ENCODE results near the gene MAP2K5.

MAP2K5 gene

DNA sequence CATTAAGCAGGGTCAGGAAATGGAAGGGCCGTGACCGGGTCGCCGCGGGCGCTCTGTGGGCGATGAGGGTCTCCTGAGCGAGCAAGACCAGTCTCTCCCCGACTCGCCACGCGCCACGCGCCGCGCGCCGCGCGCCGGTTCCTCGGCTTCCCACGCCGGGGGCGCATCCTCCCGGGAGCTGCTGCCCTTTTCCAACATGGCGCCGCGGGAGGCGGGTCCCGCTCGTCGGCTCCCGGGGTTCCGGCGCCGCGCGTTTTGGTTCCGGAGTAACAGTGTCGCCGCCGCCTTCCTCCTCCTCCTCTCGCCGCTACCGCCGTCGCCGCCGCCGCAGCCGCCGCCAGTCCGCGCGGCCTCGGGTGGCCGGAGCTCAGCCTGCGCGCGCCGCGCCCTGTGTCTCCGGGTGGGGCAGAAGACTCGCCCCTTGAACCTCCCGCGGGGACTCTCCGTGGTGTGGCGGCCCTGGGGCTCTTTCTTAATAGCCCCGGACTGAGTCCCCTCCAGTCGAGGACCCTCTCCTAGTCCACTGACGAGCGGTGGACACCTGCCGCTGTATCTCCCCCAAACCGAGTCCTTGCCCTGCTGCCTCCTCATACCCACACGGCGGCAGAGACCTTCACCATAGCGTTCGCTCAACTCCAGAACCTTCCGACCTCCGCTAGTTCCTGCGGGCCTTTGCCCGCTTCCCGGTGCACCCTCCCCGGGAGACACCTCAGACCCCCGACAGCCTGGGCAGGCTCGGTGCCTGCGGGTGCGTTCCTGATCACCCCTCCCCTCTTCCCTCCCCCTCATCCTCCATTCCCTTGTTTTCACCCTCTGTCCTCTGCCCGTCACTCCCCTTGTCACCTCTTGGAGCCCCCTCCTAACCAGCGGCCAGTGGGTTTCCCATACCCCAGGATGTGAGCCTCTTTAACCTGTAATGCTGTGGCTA lies at the start of gene MAP2K5:
Gene MAP2K5, plus strand, starts transcription at position 284 of the 928 bp plus-strand sequence. Its CDS starts 633 bp downstream, at position 917.
- DNase-seq (ENCODE audit: low read depth in 2 of 2) = peak in 1 of 2 donors; percentile 52

DNA sequence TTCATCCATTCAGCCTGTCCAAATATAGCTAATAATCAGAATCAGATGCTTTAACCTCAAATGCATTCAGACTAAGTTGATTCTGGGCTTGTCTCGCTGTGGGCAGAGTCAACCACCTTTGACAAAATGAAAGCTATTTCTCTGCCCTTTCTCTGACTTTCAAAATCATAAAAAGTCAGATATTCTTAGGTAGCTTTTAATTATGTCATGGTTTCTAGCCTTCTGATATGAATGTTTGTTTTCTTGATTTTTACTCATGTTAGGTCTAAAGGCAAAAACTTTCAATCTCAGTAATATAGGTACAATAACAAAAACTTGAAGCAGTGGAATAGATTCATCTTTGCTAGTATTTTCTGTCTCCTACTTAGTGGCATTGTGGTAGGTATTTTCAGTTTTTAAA lies 46.9 kb upstream of the MAP2K5 start:
- DNase-seq (ENCODE audit: low read depth in 2 of 2) = no peak

DNA sequence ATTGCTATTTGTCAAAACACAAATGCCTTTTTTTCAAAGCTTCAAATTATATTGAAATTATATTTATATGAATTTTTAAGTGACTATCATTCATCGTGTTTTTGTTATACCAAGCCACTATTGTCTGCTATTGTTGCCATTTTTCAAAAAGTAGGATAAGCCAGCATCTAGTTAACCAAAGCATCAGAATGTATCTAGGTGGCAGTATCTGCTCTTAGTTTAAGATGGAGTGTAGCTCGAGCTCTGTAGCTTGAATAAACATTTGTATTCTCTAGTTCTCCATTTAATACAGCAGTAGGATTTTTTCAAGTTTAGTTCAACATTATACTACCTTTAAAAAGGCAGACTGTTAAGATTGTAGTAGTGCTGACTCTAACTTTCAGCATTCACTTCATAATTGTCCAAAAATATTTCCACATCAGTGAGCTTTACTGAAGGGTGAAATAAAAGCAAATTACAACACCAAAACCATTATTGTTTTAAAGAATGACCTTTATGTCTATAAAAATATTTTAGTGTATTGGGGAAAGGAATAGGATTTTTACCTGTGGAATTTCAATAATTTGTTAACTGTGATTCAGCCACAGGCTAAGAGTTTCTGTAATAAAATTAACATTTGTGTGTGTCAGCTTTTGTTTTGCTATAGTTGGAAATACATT lies 41.2 kb upstream of the MAP2K5 start:
- DNase-seq (ENCODE audit: low read depth in 2 of 2) = no peak

DNA sequence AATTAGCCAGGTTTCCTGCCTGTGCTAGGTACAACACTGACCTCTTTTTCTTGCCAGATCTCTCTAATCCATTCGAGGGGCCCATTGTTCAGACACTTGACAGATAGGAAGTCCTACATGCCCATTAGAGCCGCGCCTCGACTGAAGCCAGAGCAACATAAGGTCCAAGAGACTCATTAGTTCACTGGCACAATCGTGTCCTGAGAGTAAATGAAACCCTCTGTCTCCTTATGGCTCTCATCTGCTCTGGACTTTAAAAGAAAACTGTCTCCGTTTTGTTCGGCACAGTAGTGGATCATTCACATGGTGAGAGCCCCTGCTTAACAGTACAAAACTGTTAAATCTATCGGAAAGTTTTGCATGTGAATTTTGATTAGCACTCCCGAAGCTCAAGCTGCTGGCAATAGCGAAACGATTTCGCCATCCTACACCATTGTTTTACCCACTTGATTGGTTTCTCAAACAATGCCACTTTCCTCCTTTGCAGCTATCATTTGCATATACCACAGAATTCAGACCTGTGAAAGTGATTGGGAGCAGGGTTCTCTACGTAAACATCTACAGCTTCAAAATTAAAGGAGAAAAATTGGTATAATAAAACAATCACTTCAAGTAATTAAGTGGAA lies 40.6 kb upstream of the MAP2K5 start:
- DNase-seq (ENCODE audit: low read depth in 2 of 2) = no peak

DNA sequence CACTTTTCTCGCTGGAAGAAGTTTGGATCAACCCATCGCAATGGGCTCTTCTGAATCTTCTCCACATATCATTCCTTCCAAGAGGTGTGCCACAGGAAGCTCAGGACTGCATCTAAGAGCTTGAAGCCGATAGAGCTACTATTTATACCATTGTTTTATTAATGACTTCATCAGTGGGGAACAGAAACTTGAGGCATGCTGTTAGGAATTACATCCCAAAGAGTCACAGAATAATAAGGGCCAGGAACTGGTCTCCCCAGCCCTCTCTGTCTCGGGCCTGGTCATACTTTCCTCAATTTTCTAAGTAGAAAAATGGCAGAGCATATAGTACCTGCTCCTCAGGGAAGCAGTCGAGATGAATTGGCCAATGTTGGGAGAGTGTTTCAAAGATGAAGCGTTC lies 38.4 kb upstream of the MAP2K5 start:
- no peak for DNase-seq (ENCODE audit: low read depth in 2 of 2)

DNA sequence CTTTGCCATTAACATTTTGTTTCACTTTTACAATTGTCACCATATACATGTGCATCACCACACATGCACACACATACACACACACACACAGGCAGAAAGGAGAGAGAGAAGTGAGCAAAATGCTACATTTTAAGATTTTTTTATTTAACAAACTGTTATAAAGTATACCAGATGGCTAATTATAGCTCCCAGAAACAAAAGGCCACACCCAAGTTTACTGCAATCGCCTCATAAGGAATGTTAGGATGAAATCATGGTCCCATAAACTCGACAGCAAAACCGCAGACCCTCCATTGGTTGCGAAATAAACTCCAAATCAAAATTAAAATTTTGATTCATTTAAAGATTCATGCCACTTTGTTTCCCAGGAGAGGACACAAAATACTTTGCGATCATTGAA lies 37.7 kb upstream of the MAP2K5 start:
- no peak for DNase-seq (ENCODE audit: low read depth in 2 of 2)

DNA sequence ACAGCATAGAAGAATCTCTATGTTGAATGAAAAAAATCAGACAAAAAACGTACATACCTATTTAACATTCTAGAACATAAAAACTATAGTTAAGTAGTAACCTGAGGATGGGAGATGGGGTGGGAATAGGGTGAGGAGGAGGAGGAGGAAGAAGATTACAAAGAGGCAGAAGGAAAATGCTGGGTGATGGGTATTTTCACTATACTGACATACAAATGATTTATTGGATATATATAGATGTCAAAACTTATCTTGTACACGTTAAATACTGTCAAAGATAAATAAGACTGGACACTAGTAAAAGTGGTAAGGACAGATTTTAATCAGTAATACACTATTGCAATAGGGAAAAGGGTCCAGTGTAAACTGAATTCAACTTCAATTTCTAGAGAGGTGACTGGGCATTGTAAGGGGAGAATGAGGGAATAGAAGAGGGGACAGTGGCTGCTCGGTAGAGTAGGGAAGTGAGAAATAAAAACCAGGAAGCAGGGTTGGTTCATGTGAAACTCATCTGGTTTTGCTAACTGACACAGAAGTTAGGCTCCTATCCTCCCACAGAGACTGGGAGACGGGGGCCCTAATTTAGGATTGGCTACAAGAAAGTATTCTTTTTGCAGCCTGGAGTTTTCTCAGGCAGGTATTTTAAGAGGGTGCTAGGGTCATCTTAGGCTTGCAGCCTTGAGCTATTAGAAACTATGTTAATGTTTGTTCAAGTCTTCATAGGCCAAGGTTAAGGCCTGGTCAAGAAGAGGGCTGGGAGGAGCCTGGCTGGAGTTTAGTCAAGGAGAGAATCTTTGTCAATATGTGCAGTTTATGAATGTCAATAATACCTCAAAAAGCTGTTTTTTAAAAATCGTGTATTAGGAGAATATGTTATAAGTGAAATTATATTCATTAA lies 36.6 kb upstream of the MAP2K5 start:
- DNase-seq (ENCODE audit: low read depth in 2 of 2) = no peak

DNA sequence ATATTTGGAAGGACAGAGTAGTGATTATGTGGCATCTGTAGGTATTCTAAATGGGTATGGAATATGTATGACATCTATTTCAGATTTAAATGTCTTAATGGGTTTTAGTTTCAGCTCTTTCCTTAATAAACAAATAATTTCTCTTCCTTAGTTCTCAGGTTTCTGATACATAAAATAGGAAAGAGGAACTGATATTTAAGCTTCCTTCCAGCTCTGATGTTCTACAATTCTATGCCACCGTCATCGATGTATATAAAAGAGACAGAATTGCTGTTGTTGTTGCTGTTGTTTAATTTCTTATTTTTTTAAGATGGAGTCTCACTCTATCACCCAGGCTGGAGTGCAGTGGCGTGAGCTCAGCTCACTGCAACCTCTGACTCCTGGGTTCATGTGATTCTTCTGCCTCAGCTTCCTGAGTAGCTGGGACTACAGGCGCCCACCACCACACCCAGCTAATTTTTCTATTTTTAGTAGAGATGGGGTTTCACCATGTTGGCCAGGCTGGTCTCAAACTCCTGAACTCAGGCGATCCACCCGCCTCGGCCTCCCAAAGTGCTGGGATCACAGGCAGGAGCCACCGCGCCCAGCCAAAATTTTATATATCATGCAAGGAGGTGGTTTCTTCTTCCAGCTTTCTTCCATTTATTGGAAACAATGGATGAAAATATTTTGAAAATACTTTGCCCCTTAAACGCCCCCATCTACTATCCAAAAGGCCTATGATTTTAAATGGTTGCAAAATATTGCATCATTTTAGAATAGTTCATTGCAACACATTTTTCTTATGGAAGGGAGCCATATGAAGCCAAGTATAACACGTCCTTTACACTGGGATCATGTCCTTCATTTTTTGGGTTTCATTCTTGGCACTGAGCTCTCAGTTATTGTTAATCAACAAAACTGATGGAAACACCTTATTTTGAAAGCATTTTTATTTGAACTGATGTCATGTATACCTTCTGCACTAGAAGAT lies 35.4 kb upstream of the MAP2K5 start:
- DNase-seq (ENCODE audit: low read depth in 2 of 2) = no peak

DNA sequence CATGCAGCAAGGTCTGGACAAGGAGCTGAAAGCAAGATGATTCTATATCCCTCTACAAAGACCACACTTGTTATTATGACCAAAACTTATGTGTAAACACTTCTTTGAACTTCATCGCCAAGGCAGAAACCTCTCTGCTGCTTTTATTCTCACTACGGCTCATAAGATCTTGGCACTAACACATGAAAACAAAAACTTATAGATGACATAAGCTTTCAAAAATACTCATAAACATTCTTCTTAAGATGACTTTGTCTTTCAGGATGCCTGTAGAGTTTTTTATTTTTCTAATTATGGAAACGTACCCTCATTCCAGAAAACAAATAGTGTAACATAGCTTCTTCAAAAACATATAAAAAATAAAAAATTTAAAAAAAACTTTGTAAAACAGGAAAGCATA lies 34.1 kb upstream of the MAP2K5 start:
- DNase-seq (ENCODE audit: low read depth in 2 of 2) = no peak

DNA sequence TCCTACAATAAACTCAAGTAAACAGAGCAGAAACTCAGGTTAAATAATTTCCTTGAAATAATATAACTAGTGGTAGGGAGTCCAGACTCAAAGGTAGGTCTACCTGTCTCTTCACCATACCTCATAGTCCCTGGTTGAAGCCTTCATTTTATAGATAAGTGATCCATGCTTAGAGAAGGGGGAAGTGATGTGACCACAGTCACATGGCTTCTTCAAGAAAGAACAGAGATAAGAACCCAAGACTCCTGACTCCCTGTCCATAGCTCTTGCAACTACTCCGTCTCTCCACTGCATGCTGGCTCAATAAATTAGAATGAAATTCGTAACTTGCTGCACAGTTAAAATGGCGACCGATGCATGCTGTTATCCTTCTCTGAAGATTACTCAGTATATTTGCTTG lies 32.6 kb upstream of the MAP2K5 start:
- DNase-seq (ENCODE audit: low read depth in 2 of 2) = no peak

DNA sequence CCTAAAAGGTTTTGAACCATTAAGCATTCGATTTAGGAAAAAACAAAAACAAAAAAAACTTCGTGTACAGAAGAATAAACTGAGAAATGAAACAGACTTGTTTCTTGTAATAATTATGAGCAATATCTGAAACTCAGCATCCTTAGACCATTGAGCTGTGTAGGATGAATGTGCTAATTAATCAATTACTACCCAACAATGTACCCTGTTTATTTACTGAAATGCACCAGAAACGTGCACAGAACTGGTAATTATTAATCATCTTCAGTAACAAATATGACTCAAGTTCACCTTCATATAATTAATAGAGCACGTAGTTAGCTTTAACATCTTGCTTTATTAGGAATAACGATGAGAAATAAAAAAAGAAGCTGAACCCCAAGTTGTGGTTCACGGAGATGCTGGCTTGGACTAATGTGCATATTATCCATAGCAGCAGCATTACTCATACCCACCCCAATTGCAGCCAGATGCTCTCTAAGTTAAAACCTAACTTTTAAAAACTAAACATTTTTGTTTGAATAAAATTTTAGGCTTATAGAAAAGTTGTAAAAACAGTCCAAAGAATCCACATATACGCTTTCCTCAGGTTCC lies 31.8 kb upstream of the MAP2K5 start:
- no peak for DNase-seq (ENCODE audit: low read depth in 2 of 2)

DNA sequence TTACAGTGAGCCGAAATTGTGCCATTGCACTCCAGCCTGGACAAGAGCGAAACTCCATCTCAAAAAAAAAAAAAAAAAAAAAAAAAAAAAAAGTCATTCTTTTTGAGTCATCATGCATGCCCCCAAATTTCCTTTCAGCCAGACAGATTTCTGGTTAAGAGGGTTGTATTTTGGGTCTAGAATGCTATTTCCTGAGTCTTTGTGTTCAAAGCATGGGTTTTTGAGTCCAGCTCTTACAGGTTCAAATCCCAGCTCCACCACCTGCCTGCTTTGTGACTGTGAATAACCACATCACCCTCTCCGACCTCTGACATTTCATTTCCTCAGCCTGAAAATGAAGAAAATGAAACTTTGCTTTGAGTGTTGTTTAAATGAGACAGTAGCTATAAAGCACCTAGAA lies 30.9 kb upstream of the MAP2K5 start:
- DNase-seq (ENCODE audit: low read depth in 2 of 2) = no peak

DNA sequence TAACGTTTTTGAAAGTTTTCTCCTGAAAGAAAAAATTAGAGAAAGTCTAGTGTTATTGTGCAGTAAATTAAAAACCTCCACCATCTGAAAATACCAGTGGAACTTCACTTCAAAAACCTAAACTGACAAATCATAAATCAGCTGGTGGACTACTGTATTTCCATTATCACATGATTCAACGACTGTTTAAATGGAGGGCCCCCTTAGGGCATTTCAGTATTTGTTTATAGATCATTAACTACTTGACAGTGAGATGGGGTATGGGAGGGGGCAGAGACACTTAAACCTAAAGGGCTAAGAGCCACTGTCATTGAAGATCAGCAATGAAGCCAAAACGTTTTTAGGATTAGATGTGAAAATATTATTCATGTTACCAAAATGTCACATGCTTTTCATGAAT lies 30.4 kb upstream of the MAP2K5 start:
- DNase-seq (ENCODE audit: low read depth in 2 of 2) = no peak

DNA sequence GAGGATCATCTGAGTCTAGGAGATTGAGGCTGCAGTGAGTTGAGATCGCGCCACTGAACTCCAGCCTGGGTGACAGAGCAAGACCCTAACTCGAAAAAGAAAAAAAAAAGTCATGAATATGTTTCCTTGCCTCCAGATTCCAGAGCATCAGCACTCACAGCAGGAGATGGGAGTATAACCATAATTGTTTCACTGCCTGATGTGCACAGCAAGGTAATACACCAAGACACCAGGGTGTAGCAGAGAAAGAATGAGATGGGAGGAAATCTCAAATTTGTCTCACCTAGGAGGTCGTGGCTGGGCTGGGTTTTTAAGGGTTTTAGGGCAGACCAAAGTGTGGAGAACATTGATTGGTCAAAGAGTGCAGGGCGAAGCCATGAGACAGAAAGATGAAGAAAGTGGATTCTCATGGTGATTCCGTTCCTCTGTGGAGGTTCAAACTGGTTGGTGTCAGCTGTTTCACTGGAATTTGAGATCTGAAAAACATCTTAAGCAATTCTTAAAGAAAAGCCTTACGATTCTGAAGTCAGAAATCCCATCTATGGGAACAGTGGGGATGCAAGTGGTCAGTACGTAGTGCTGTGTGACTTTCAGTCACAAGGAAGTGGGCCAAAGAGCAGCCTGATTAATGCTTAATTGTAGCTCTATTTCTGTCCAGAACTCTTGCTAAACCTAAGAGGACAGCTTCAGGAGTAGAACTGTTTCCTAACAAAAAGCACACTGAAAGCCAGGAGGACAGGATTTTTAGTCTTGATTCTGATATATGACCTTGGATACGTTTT lies 29.4 kb upstream of the MAP2K5 start:
- DNase-seq (ENCODE audit: low read depth in 2 of 2) = no peak

DNA sequence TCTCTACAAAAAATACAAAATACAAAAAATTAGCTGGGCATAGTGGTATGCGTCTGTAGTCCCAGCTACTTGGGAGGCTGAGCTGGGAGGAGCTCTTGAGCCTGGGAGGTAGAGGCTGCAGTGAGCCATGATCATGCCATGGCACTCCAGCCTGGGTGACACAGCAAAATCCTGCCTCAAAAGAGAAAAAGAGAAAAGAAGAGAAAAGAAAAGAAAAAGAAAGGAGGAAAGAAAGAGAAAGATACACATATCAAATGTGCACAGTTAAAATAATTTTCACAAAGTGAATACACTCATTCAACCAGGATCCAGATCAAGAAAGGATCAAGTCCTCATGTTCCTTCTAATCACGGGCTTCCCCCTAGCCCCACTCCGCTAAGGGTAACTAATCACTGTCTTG lies 27.4 kb upstream of the MAP2K5 start:
- DNase-seq (ENCODE audit: low read depth in 2 of 2) = no peak

DNA sequence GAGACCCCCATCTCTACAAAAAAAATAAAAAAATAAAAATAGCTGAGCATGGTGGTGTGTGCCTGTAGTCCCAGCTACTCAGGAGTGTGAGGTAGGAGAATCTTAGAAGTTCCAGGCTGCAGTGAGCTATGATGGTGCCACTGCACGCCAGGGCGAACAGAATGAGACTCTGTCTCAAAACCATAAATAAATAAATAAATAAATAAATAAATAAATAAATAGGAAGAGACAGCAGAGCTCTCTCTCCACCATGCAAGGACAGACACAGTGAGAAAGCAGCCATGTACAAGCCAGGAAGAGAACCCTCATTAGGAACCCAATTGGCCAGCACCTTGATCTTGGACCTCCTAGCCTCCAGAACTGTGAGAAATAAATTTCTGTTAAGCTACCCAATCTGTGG lies 26.9 kb upstream of the MAP2K5 start:
- DNase-seq (ENCODE audit: low read depth in 2 of 2) = no peak

DNA sequence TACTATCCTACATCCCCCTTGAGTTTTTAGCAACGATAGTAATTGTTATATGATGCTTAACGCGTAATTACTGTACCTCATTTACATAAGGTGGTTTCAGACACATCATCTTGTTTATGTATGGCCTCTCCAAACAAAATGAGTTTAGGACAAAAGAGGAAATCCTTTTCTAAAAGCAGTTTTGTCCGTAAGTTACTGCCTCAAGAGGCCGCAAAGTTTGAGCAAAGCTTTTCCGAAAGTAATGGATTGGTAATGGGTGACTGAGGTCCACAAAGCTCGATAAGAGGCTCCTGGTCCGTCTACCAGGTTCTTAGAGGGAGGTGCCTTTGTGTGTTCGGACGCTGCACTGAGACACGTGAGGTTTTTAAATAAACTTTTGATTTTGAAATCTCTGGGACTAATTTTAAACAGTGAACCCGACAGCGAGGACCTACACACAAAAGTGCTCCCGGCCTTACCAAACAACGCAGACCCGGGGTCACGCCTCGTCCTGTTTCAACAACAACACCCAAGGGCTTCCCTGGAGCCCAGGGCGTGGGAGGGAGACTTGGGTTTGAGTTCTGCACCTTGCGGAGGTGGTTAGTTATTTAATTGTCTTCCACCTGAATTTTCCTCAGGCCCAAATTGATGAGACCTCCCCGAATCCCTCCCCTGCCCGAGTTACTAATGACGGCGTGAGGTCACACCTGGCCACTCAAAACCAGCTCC lies 22.0 kb upstream of the MAP2K5 start:
- no peak for DNase-seq (ENCODE audit: low read depth in 2 of 2)

DNA sequence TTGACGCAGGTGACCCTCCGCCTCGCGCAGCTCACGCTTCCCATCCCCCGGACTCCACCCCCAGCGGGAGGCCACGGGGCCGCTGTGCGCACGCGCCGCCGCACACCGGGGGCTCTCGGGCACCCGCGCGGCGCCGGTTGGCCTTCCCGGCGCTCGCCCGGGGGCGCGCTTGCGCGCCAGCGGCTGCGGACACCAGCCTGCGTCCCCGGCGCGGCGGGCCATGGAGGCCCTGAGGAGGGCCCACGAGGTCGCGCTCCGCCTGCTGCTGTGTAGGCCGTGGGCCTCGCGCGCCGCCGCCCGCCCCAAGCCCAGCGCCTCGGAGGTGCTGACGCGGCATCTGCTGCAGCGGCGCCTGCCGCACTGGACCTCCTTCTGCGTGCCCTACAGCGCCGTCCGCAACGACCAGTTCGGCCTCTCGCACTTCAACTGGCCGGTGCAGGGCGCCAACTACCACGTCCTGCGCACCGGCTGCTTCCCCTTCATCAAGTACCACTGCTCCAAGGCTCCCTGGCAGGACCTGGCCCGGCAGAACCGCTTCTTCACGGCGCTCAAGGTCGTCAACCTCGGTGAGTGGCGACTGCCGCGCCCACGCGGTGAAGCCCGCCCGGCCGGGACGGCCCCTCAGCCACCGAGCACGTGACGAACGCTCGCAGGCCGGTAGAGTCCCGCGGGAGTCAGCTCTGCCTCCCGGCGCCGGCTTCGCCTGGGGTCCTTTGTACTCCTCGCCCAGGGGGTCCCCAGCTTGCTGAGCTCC lies 21.3 kb upstream of the MAP2K5 start, which contains the start of gene C15orf61:
Gene C15orf61, plus strand, starts transcription at position 103 of the 754 bp plus-strand sequence. Its CDS starts 118 bp downstream, at position 221.
- peak; percentile 67 to 68 for DNase-seq (ENCODE audit: low read depth in 2 of 2)

Data from activated CD8-positive, alpha-beta memory T cell treated with anti-CD3 and anti-CD28 coated beads for 4 hours (primary cell).